H1 (cell line): ENCODE results near the gene MYO15A. TPM values are rescaled to one million over a fixed set of nuclear protein-coding genes. Genes with fewer than 3 reads are reported as not detected.

Source experiments
- CTCF ChIA-PET: fragments of 300-600 bp; sonication (Branson Sonifier 250); formaldehyde crosslinking; loops from one replicate; lab custom pipeline; 2021; ENCODE audit not compliant: partially characterized antibody; lab: Charles Lee
- POLR2A ChIA-PET: fragments of 300-600 bp; sonication (Branson Sonifier 250); formaldehyde crosslinking; loops from one replicate; lab custom pipeline; 2021; ENCODE audit warnings: inconsistent platforms; ENCODE audit not compliant: partially characterized antibody; lab: Charles Lee
- DNase-seq, 2 experiments: peaks; one replicate each; pipeline versions ENCODE4 v3.0.0 to v3.0.0-alpha.2; 2010 to 2022; ENCODE audit warnings: low spot score in 2 of 2, low read depth in 1 of 2, mixed read lengths in 1 of 2
- FAIRE-seq: peaks from 2 replicates; lab custom pipeline; 2011; peaks lifted over from hg19 to GRCh38; lab: Jason Lieb, UNC
- H2AFZ ChIP-seq: 2 replicates; pipeline ENCODE4 v1.8.1; 2012; ENCODE audit warnings: low read length, inconsistent platforms
- H2AK5ac ChIP-seq: 2 replicates; pipeline ENCODE4 v1.6.1; 2013; ENCODE audit warnings: low read depth, low read length
- H2BK120ac ChIP-seq: replicated peaks from 2 replicates; pipeline ENCODE3; 2013; ENCODE audit warnings: low read depth, low read length, inconsistent platforms
- H2BK12ac ChIP-seq: 2 replicates; pipeline ENCODE4 v1.6.1; 2013; ENCODE audit warnings: low read depth, low read length
- H2BK15ac ChIP-seq: 2 replicates; pipeline ENCODE4 v1.6.1; 2013; ENCODE audit warnings: low read length
- H2BK20ac ChIP-seq: 2 replicates; pipeline ENCODE4 v1.6.1; 2013; ENCODE audit warnings: low read length
- H2BK5ac ChIP-seq: 2 replicates; pipeline ENCODE4 v1.6.1; 2013; ENCODE audit warnings: low read depth, low read length
- H3K14ac ChIP-seq: 2 replicates; pipeline ENCODE4 v1.6.1; 2013; ENCODE audit warnings: inconsistent platforms; ENCODE audit not compliant: insufficient read length
- H3K18ac ChIP-seq: 2 replicates; pipeline ENCODE4 v1.6.1; 2013; ENCODE audit warnings: low read length; ENCODE audit errors: extremely low read depth
- H3K23ac ChIP-seq: 2 replicates; pipeline ENCODE4 v1.6.1; 2013; ENCODE audit warnings: inconsistent platforms; ENCODE audit not compliant: insufficient read length
- H3K23me2 ChIP-seq: 2 replicates; pipeline ENCODE4 v1.6.1; 2013; ENCODE audit warnings: low read depth, low read length
- H3K27ac ChIP-seq: 2 replicates; pipeline ENCODE4 v1.6.1; 2011; ENCODE audit warnings: low read depth, low read length, inconsistent platforms
- H3K27me3 ChIP-seq, 4 experiments: replicated peaks in 1 of 4; 1 replicate in 1 of 4; 2 replicates in 3 of 4; pipeline versions ENCODE4 v1.6.1 to v1.8.1; 2011 to 2013; ENCODE audit warnings: low read length in 3 of 4, mild to moderate bottlenecking in 3 of 4, inconsistent platforms in 2 of 4, mixed read lengths in 2 of 4, moderate library complexity in 1 of 4; ENCODE audit not compliant: control insufficient read depth in 3 of 4, insufficient read depth in 3 of 4; ENCODE audit errors: extremely low read depth in 1 of 4
- H3K36me3 ChIP-seq, 4 experiments: 2 replicates each; pipeline versions ENCODE4 v1.6.1 to v1.8.1; 2011 to 2013; ENCODE audit warnings: mild to moderate bottlenecking in 4 of 4, low read length in 3 of 4, moderate library complexity in 2 of 4, control low read depth in 1 of 4, inconsistent platforms in 1 of 4; ENCODE audit not compliant: insufficient read depth in 4 of 4, control insufficient read depth in 2 of 4
- H3K4ac ChIP-seq: replicated peaks from 2 replicates; pipeline ENCODE3; 2013; ENCODE audit warnings: low read length, low read depth, mixed read lengths, inconsistent platforms; ENCODE audit not compliant: insufficient read length
- H3K4me1 ChIP-seq, 4 experiments: replicated peaks in 1 of 4; 1 replicate in 1 of 4; 2 replicates in 3 of 4; pipeline versions ENCODE4 v1.6.1 to v1.8.1; 2011 to 2013; ENCODE audit warnings: low read length in 3 of 4, inconsistent platforms in 2 of 4, mixed read lengths in 1 of 4; ENCODE audit not compliant: insufficient read depth in 4 of 4, control insufficient read depth in 3 of 4
- H3K4me2 ChIP-seq, 2 experiments: 2 replicates each; pipeline versions ENCODE4 v1.6.1 to v1.8.1; 2011 to 2013; ENCODE audit warnings: low read depth in 2 of 2, low read length in 2 of 2, control low read depth in 1 of 2, inconsistent platforms in 1 of 2, mild to moderate bottlenecking in 1 of 2; ENCODE audit not compliant: insufficient read depth in 1 of 2
- H3K4me3 ChIP-seq, 4 experiments: fragments of 200-600, 300-600 bp in 1 of 4; sonication (generic), shearing (Covaris generic), sonication (Bioruptor Twin) in 1 of 4; 2 replicates each; pipeline versions ENCODE4 v1.5.1 to v1.8.1; 2011 to 2016; ENCODE audit warnings: low read length in 4 of 4, low read depth in 3 of 4, control low read depth in 2 of 4, inconsistent platforms in 2 of 4, mild to moderate bottlenecking in 2 of 4, mixed read lengths in 1 of 4, moderate library complexity in 1 of 4; ENCODE audit not compliant: insufficient read depth in 2 of 4; ENCODE audit errors: extremely low read depth in 1 of 4
- H3K56ac ChIP-seq: replicated peaks from 2 replicates; pipeline ENCODE3; 2013; ENCODE audit warnings: low read depth, mild to moderate bottlenecking, mixed read lengths, low read length, inconsistent platforms; ENCODE audit not compliant: insufficient read length
- H3K79me1 ChIP-seq: 2 replicates; pipeline ENCODE4 v1.6.1; 2013; ENCODE audit warnings: low read depth, low read length, control low read depth
- H3K79me2 ChIP-seq, 2 experiments: 2 replicates each; pipeline versions ENCODE4 v1.6.1 to v1.8.1; 2012 to 2013; ENCODE audit warnings: low read length in 2 of 2, mild to moderate bottlenecking in 2 of 2, inconsistent platforms in 1 of 2; ENCODE audit not compliant: insufficient read depth in 2 of 2, control insufficient read depth in 1 of 2
- H3K9ac ChIP-seq, 4 experiments: replicated peaks in 1 of 4; 1 replicate in 1 of 4; 2 replicates in 3 of 4; pipeline versions ENCODE4 v1.6.1 to v1.8.1; 2011 to 2013; ENCODE audit warnings: low read depth in 3 of 4, low read length in 3 of 4, control low read depth in 2 of 4, mild to moderate bottlenecking in 2 of 4, moderate library complexity in 2 of 4, inconsistent platforms in 1 of 4; ENCODE audit errors: extremely low read depth in 1 of 4
- H3K9me3 ChIP-seq, 2 experiments: 2 replicates each; pipeline versions ENCODE4 v1.6.1 to v1.8.1; 2012 to 2013; ENCODE audit warnings: mild to moderate bottlenecking in 2 of 2, moderate library complexity in 2 of 2, control low read depth in 1 of 2, inconsistent platforms in 1 of 2, low read depth in 1 of 2, low read length in 1 of 2, mixed read lengths in 1 of 2; ENCODE audit not compliant: insufficient read depth in 2 of 2
- H4K20me1 ChIP-seq, 2 experiments: replicated peaks in 1 of 2; 2 replicates each; pipeline versions ENCODE3 to v1.8.1; 2011 to 2013; ENCODE audit warnings: inconsistent platforms in 2 of 2, low read length in 2 of 2, mild to moderate bottlenecking in 1 of 2; ENCODE audit not compliant: insufficient read depth in 2 of 2, control insufficient read depth in 1 of 2
- H4K5ac ChIP-seq: 2 replicates; pipeline ENCODE4 v1.6.1; 2013; ENCODE audit warnings: low read length, low read depth, mixed read lengths, inconsistent platforms; ENCODE audit not compliant: insufficient read length
- H4K8ac ChIP-seq: 2 replicates; pipeline ENCODE4 v1.8.0; 2013; ENCODE audit warnings: mild to moderate bottlenecking, moderate library complexity, low read length, inconsistent platforms; ENCODE audit not compliant: insufficient read depth; ENCODE audit errors: extremely low read depth
- H4K91ac ChIP-seq: replicated peaks from 2 replicates; pipeline ENCODE3; 2013; ENCODE audit warnings: low read length, mixed read lengths, inconsistent platforms; ENCODE audit not compliant: insufficient read length
- EGR1 ChIP-seq: IDR thresholded peaks from 2 replicates; pipeline ENCODE4 v1.6.1; 2011; ENCODE audit warnings: low read depth, low read length, borderline replicate concordance
- KDM1A ChIP-seq: fragments of 200-600, 300-600 bp; sonication (generic); IDR thresholded peaks from 2 replicates; pipeline ENCODE4 v1.7.1; 2016; ENCODE audit warnings: mild to moderate bottlenecking, low read length, borderline replicate concordance
- RBBP5 ChIP-seq: IDR thresholded peaks from 2 replicates; pipeline ENCODE4 v1.7.1; 2012; ENCODE audit warnings: low read depth, mild to moderate bottlenecking, inconsistent platforms, low read length, moderate library complexity, borderline replicate concordance
- SIX5 ChIP-seq: IDR thresholded peaks from 2 replicates; pipeline ENCODE4 v1.6.1; 2011; ENCODE audit warnings: mild to moderate bottlenecking, low read depth, low read length
- WGBS, 2 experiments: shearing (Covaris generic) in 1 of 2; methylation state at CpG; one replicate each; pipeline versions ENCODE4 v1.1.6 to v1.1.7; 2013 to 2015; ENCODE audit warnings: low lambda C conversion rate in 2 of 2, mixed read lengths in 2 of 2, inconsistent platforms in 1 of 2, low coverage in 1 of 2, missing lambda C conversion rate in 1 of 2; ENCODE audit not compliant: insufficient replicate concordance in 2 of 2, insufficient coverage in 1 of 2, insufficient read length in 1 of 2; ENCODE audit errors: extremely low coverage in 1 of 2, missing lambda C conversion rate in 1 of 2; 5-methylcytosine and 5-hydroxymethylcytosine counted together
- polyA plus RNA-seq, 7 experiments: library from polyadenylated mRNA; depleted of rRNA in 3 of 7; stranded (reverse) in 5 of 7; unstranded in 2 of 7; fragments of >200 nt in 5 of 7; fragments of 200-250 nt in 2 of 7; gene quantifications; 1 replicate in 5 of 7; 2 replicates in 1 of 7; 4 replicates in 1 of 7; pipeline versions ENCODE4 v1.2.1 to v1.2.3, GENCODE V29; 2011 to 2013; ENCODE audit warnings: missing spikeins in 2 of 7, mixed read lengths in 2 of 7
- total RNA-seq: library from RNA; stranded (reverse); fragmentation: NEBNext Ultra II Directional; extraction: Animal tissue kit (Norgen Biotek cat#: 25700); gene quantifications from 2 replicates; pipeline ENCODE4 v1.2.1, GENCODE V29; 2021

Gene MYO15A
- total and polyA plus RNA-seq, 2 of the 8 experiments (the other 6 are each of a cell fraction or from before 2014, with no cell fraction given), result 1.6 to 4.2 TPM

- Histone ChIP-seq H3K56ac (no peak overlapping the region), H2BK12ac (no peak overlapping the region; the same call in 1 of the 2 replicates), H3K23ac (no peak overlapping the region), H2BK120ac (peak overlapping the region; percentile 10), H2BK20ac (no peak overlapping the region), H2BK5ac (peak overlapping the region; percentile 41; the same call in 1 of the 2 replicates), H4K91ac (peak overlapping the region; percentile 32), H2AK5ac (no peak overlapping the region; the same call in 1 of the 2 replicates), H4K8ac (no peak overlapping the region; the same call in 1 of the 2 replicates), H3K14ac (no peak overlapping the region), H3K4me2 (peak overlapping the region; percentile 54 to 78), H4K20me1 (no peaks in the 10 kb centered on the region), H3K23me2 (peaks cover 4% of the 10 kb centered on the region; the same call in 1 of the 2 replicates), H3K27me3 (no peaks in the 10 kb centered on the region; a peak in 1 of 7 replicates), H3K4me3 (peak overlapping the region in 3 of 4 experiments; percentile 8 to 60 (median 55); a peak in 3 of 8 replicates), H3K4ac (peak overlapping the region; percentile 45), H3K79me2 (no peaks in the 10 kb centered on the region), H3K18ac (no peak overlapping the region), H3K36me3 (no peaks in the 10 kb centered on the region), H3K9ac (no peak overlapping the region), H4K5ac (no peak overlapping the region), H2BK15ac (no peak overlapping the region), H2AFZ (no peak overlapping the region), H3K27ac (no peak overlapping the region), H3K79me1 (no peaks in the 10 kb centered on the region), H3K9me3 (no peaks in the 10 kb centered on the region), H3K4me1 (peaks cover 2 to 19% (median 10%) of the 10 kb centered on the region in 4 experiments)
- 0 out of 2 replicates have a peak, but pooled peaks have one; percentile 12 for TF ChIP-seq EGR1
- 0 out of 2 replicates have a peak, but pooled peaks have one; percentile 43 for TF ChIP-seq KDM1A
- no peak for TF ChIP-seq SIX5
- no peak for TF ChIP-seq RBBP5
- 64% methylated on average over 19 of the region's 22 CpGs; no CpG with 5 or more reads in 1 of the 2 experiments for WGBS, 2 experiments
- DNase-seq, result no peak
- ChIA-PET POLR2A (interaction anchor here (1.8 kb wide), 1 partner anchor 28 kb away, joined by 5 read pairs; no protein-coding TSS in a partner anchor), CTCF (interaction anchor here (0.9 to 10.9 kb wide), 6 partner anchors 11 to 18 kb away, joined by 3 to 141 read pairs (median 4); no protein-coding TSS in a partner anchor)
- no peak for FAIRE-seq
These were observed 48.9 kb downstream of the MYO15A start for GRCh38 chr17:18157354-18157985.
